Glutamatergic neuron (in vitro differentiated cells): ENCODE measurements around the gene ETF1. TPM values are rescaled to one million over a fixed set of nuclear protein-coding genes. Genes with fewer than 3 reads are reported as not detected.

ENCODE experiments used
- DNase-seq: peaks from one replicate; pipeline ENCODE4 v3.0.0; 2022
- H3K27ac Mint-ChIP-seq: one replicate; pipeline ENCODE4 v1.8.0; 2020; ENCODE audit warnings: mild to moderate bottlenecking, mixed read lengths, inconsistent platforms; ENCODE audit not compliant: unreplicated experiment
- H3K27me3 Mint-ChIP-seq: one replicate; pipeline ENCODE4 v1.8.0; 2020; ENCODE audit warnings: mild to moderate bottlenecking, moderate library complexity, mixed read lengths, inconsistent platforms; ENCODE audit not compliant: unreplicated experiment
- H3K36me3 Mint-ChIP-seq: one replicate; pipeline ENCODE4 v1.8.0; 2020; ENCODE audit warnings: mild to moderate bottlenecking, mixed read lengths, inconsistent platforms; ENCODE audit not compliant: unreplicated experiment
- H3K4me1 Mint-ChIP-seq: one replicate; pipeline ENCODE4 v1.8.0; 2020; ENCODE audit warnings: mild to moderate bottlenecking, low read depth, mixed read lengths, inconsistent platforms; ENCODE audit not compliant: unreplicated experiment
- H3K4me3 Mint-ChIP-seq: one replicate; pipeline ENCODE4 v1.8.0; 2020; ENCODE audit warnings: mild to moderate bottlenecking, mixed read lengths, inconsistent platforms; ENCODE audit not compliant: unreplicated experiment
- H3K9me3 Mint-ChIP-seq: one replicate; pipeline ENCODE4 v1.8.0; 2020; ENCODE audit warnings: mild to moderate bottlenecking, moderate library complexity, mixed read lengths, inconsistent platforms; ENCODE audit not compliant: unreplicated experiment
- CTCF ChIP-seq: fragments of 200-600 bp; sonication (generic); IDR thresholded peaks from one replicate; pipeline ENCODE4 v1.5.0; 2021; ENCODE audit not compliant: partially characterized antibody, unreplicated experiment
- total RNA-seq: library from RNA; stranded (reverse); fragmentation: NEBNext Ultra II Directional; extraction: Animal tissue kit (Norgen Biotek cat#: 25700); gene quantifications from one replicate; pipeline ENCODE4 v1.2.1, GENCODE V29; 2021; ENCODE audit not compliant: unreplicated experiment

ETF1 gene
- total RNA-seq, 1 donor from 2014 or later, result 70.4 TPM

- no peak overlapping the region for H3K27ac Mint-ChIP-seq
- TF ChIP-seq CTCF, result no peak
- H3K9me3 Mint-ChIP-seq, result peaks cover 16% of the 10 kb centered on the region
- H3K4me3 Mint-ChIP-seq, result no peak overlapping the region
- no peak for DNase-seq
- peaks cover 22% of the 10 kb centered on the region for H3K4me1 Mint-ChIP-seq
- H3K27me3 Mint-ChIP-seq, result peaks cover 5% of the 10 kb centered on the region
- no peaks in the 10 kb centered on the region for H3K36me3 Mint-ChIP-seq
Measured at GRCh38 chr5:138545919-138546562, 3.0 kb upstream of the ETF1 start.

GRCh38 chr5:138544181-138545134 lies 1.4 kb upstream of the ETF1 start:
- TF ChIP-seq CTCF, result no peak
- DNase-seq, result no peak
- H3K27me3 Mint-ChIP-seq, result peaks cover 5% of the 10 kb centered on the region
- H3K4me3 Mint-ChIP-seq, result peak overlapping the region; percentile 99
- H3K9me3 Mint-ChIP-seq, result peaks cover 16% of the 10 kb centered on the region
- H3K27ac Mint-ChIP-seq, result peak overlapping the region; percentile 97
- H3K4me1 Mint-ChIP-seq, result peaks cover 22% of the 10 kb centered on the region
- no peaks in the 10 kb centered on the region for H3K36me3 Mint-ChIP-seq

GRCh38 chr5:138543730-138544104 lies 681 bp upstream of the ETF1 start:
- DNase-seq, result no peak
- H3K4me3 Mint-ChIP-seq, result peak overlapping the region; percentile 99
- H3K36me3 Mint-ChIP-seq, result no peaks in the 10 kb centered on the region
- peaks cover 22% of the 10 kb centered on the region for H3K4me1 Mint-ChIP-seq
- peaks cover 5% of the 10 kb centered on the region for H3K27me3 Mint-ChIP-seq
- H3K9me3 Mint-ChIP-seq, result peaks cover 16% of the 10 kb centered on the region
- TF ChIP-seq CTCF, result no peak
- peak overlapping the region; percentile 97 for H3K27ac Mint-ChIP-seq

GRCh38 chr5:138542180-138542955 lies 668 bp downstream of the ETF1 start:
- no peak for DNase-seq
- no peaks in the 10 kb centered on the region for H3K36me3 Mint-ChIP-seq
- H3K4me1 Mint-ChIP-seq, result peaks cover 18% of the 10 kb centered on the region
- H3K9me3 Mint-ChIP-seq, result peaks cover 16% of the 10 kb centered on the region
- H3K4me3 Mint-ChIP-seq, result peak overlapping the region; percentile 99
- peak overlapping the region; percentile 89 for H3K27ac Mint-ChIP-seq
- no peak for TF ChIP-seq CTCF
- peaks cover 5% of the 10 kb centered on the region for H3K27me3 Mint-ChIP-seq
